PFSK-1 (cell line): ENCODE measurements around the gene LRRC7.

Experiments used
- FOXP2 ChIP-seq: optimal IDR thresholded peaks from 2 replicates; pipeline ENCODE3; 2011; ENCODE audit warnings: borderline replicate concordance, control low read depth, inconsistent platforms; ENCODE audit not compliant: insufficient read depth; ENCODE audit errors: extremely low read length, extremely low read depth
- POLR2AphosphoS5 ChIP-seq: IDR thresholded peaks from 2 replicates; pipeline ENCODE4 v1.6.1; 2012; ENCODE audit warnings: low read depth, mild to moderate bottlenecking, control low read depth, low read length, moderate library complexity
- REST ChIP-seq, 2 experiments: IDR thresholded peaks; 2 replicates each; pipeline versions ENCODE4 v1.6.1 to v1.8.0; 2011 to 2012; ENCODE audit warnings: low read depth in 2 of 2, low read length in 2 of 2, control low read depth in 1 of 2, inconsistent platforms in 1 of 2, mild to moderate bottlenecking in 1 of 2, moderate library complexity in 1 of 2; ENCODE audit not compliant: insufficient read depth in 1 of 2
- SIN3A ChIP-seq: IDR thresholded peaks from 2 replicates; pipeline ENCODE4 v1.6.1; 2012; ENCODE audit warnings: mild to moderate bottlenecking, low read length, moderate library complexity, borderline replicate concordance; ENCODE audit not compliant: insufficient read depth
- TAF1 ChIP-seq: IDR thresholded peaks from 2 replicates; pipeline ENCODE4 v1.6.1; 2012; ENCODE audit warnings: low read length, control low read depth, borderline replicate concordance; ENCODE audit not compliant: insufficient read depth

LRRC7 gene

GRCh38 chr1:70038025-70038424 lies 470.3 kb downstream of the LRRC7 start:
- TF ChIP-seq FOXP2: no peak
- TF ChIP-seq SIN3A: no peak
- TF ChIP-seq POLR2AphosphoS5: no peak
- TF ChIP-seq REST (IDR thresholded peaks at IDR 0.05; ENCODE audit: insufficient read depth in 1 of 2, low read depth in 2 of 2, low read length in 2 of 2): no peak
- no peak for TF ChIP-seq TAF1

GRCh38 chr1:70039485-70039884 lies 471.8 kb downstream of the LRRC7 start:
- no peak for TF ChIP-seq TAF1
- TF ChIP-seq FOXP2: no peak
- TF ChIP-seq REST (IDR thresholded peaks at IDR 0.05; ENCODE audit: insufficient read depth in 1 of 2, low read depth in 2 of 2, low read length in 2 of 2): no peak
- TF ChIP-seq SIN3A: no peak
- no peak for TF ChIP-seq POLR2AphosphoS5

- no peak for TF ChIP-seq FOXP2
- TF ChIP-seq REST (IDR thresholded peaks at IDR 0.05; ENCODE audit: insufficient read depth in 1 of 2, low read depth in 2 of 2, low read length in 2 of 2): no peak
- no peak for TF ChIP-seq SIN3A
- TF ChIP-seq TAF1: no peak
- no peak for TF ChIP-seq POLR2AphosphoS5
These were observed 473.8 kb downstream of the LRRC7 start for GRCh38 chr1:70041317-70042045.

GRCh38 chr1:70042090-70042731 lies 474.5 kb downstream of the LRRC7 start:
- TF ChIP-seq POLR2AphosphoS5: no peak
- TF ChIP-seq FOXP2: no peak
- no peak for TF ChIP-seq TAF1
- TF ChIP-seq SIN3A: no peak

GRCh38 chr1:70043804-70044203 lies 476.1 kb downstream of the LRRC7 start:
- TF ChIP-seq POLR2AphosphoS5: no peak
- no peak for TF ChIP-seq TAF1
- TF ChIP-seq SIN3A: no peak
- no peak for TF ChIP-seq FOXP2

GRCh38 chr1:70044832-70045231 lies 477.1 kb downstream of the LRRC7 start:
- no peak for TF ChIP-seq SIN3A
- TF ChIP-seq REST (IDR thresholded peaks at IDR 0.05; ENCODE audit: insufficient read depth in 1 of 2, low read depth in 2 of 2, low read length in 2 of 2): no peak
- TF ChIP-seq POLR2AphosphoS5: no peak
- no peak for TF ChIP-seq TAF1
- no peak for TF ChIP-seq FOXP2
